IPS-18a (cell line): Measurements from ENCODE around the gene SYT7.

ENCODE experiments used
- H3K27ac ChIP-seq: one replicate; pipeline ENCODE4 v1.5.1; 2013; ENCODE audit warnings: low read length
- H3K27me3 ChIP-seq: one replicate; pipeline ENCODE4 v1.6.1; 2013; ENCODE audit warnings: mild to moderate bottlenecking, low read length; ENCODE audit not compliant: control insufficient read depth, insufficient read depth
- H3K36me3 ChIP-seq: one replicate; pipeline ENCODE4 v1.6.1; 2013; ENCODE audit warnings: low read depth, low read length; ENCODE audit not compliant: control insufficient read depth
- H3K4me1 ChIP-seq: one replicate; pipeline ENCODE4 v1.6.1; 2013; ENCODE audit warnings: low read depth, low read length; ENCODE audit not compliant: control insufficient read depth
- H3K4me3 ChIP-seq: one replicate; pipeline ENCODE4 v1.5.1; 2013; ENCODE audit warnings: low read length
- H3K9ac ChIP-seq: one replicate; pipeline ENCODE4 v1.6.1; 2013; ENCODE audit warnings: mild to moderate bottlenecking, low read length, moderate library complexity
- H3K9me3 ChIP-seq: one replicate; pipeline ENCODE4 v1.6.1; 2013; ENCODE audit warnings: low read depth, low read length; ENCODE audit not compliant: control insufficient read depth

The SYT7 gene

DNA sequence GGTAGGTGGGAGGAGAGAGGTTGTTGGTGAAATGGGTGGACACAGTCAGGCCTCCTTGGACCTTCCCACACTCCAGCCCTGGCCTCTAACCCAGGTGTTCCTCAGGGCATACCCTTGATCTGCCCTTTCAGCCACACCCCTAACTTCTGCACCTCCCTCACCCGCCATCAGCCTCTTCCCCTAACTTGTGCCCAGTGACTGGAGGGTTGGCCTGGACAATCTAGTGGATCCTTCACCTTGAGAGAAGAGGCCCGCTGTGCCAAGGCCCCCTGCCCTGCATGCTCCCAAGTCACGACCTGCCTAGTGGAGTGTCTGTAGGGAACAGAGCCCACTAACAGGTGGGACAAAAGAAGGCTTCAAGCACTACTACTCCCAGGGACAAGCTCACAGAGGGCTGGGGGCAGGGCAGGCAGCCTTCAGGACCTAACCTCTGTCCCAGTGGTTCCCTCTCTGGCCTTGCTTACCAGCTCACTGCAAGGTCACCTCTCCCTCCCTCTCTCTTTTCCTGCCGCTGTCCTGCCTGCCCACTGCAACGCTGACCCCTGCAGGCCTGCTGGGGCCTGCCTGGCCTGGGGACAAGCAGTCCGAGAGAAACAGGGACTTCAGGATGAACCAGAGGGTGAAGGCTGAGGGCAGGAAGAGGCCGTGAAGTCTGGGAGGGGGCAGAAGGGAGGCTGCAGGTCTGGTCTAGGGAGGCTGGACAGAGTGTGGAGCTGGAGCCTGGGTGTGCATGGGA, 3.3 kb downstream of the SYT7 start:
- Histone ChIP-seq H3K4me1 (peaks cover 22% of the 10 kb centered on the region), H3K4me3 (no peak overlapping the region), H3K36me3 (no peaks in the 10 kb centered on the region), H3K9ac (no peak overlapping the region), H3K9me3 (no peaks in the 10 kb centered on the region), H3K27me3 (peaks cover 33% of the 10 kb centered on the region), H3K27ac (no peak overlapping the region)

DNA sequence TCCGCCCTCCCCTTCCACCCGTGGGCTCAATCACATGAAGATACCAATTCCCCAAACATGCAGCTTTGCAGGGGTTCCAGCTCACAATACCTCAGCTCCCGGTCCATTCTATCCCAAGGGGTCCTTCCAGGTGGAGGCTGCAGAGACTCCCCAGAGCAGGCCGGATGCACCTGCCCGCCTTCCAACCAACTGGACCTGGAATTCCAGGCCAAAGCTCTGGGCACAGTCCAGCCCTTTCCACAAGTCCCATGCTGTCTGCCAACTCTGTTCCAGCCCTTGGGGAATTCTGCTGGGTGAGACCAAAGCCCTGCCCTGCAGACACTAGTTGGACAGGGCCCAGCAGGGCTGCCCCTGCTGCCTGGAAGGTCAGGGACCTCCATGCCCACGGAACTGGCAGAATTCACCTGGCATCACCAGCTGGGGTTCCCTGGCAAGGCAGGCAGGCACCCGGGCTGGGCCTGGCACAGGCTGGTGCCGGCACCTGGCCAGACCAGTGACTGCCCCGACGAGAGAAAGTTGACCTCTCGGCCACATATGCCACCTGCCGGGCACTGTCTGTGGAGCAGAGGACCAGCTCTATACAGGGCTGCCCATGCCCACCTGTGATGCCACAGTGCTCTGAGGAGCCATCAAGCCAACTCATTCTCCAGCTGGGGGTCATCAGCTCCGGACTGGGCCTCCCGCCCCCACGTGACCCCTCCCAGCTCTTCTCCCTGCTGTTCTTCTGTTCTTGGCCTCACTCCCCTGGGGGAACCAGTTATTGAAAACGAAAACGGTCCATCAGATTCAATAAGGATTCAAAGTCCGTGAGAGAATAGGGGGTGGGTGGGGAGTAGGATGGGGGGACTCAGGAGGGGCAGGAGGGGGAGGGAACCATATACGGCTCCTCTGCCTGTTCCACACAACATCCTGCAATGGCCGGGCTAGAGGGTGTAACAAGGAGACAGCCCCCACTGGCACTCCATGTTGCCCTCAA, 4.7 kb downstream of the SYT7 start:
- Histone ChIP-seq H3K27me3 (peaks cover 22% of the 10 kb centered on the region), H3K9me3 (no peaks in the 10 kb centered on the region), H3K36me3 (no peaks in the 10 kb centered on the region), H3K9ac (no peak overlapping the region), H3K4me3 (no peak overlapping the region), H3K4me1 (peaks cover 18% of the 10 kb centered on the region), H3K27ac (no peak overlapping the region)

GRCh38 chr11:61574611-61575010, 6.3 kb downstream of the SYT7 start:
- Histone ChIP-seq H3K27ac (no peak overlapping the region), H3K27me3 (peaks cover 12% of the 10 kb centered on the region), H3K36me3 (no peaks in the 10 kb centered on the region), H3K9me3 (no peaks in the 10 kb centered on the region), H3K4me3 (no peak overlapping the region), H3K4me1 (peaks cover 16% of the 10 kb centered on the region), H3K9ac (no peak overlapping the region)

DNA sequence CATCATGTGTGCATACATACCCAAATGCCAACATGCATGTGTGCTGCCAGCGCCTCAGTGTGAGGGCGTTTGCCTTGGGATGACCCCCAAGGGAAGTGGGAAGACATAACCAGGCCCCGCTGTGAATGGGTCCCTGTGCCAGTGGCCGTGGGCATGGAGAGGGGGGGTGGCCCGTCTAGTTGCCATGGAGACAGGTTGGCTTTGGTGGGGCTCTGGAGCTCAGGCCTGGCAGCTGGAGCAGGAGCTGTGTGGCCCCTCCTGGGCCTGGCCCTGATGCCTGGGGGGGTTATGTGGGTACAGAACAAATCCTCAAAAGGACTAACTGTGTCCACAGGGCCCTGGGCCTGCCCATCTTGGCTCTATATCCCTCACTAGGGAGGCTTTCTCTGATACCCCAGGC, 8.0 kb downstream of the SYT7 start:
- Histone ChIP-seq H3K4me3 (no peak overlapping the region), H3K9ac (no peak overlapping the region), H3K4me1 (peaks cover 10% of the 10 kb centered on the region), H3K27ac (no peak overlapping the region), H3K36me3 (no peaks in the 10 kb centered on the region), H3K27me3 (peaks cover 10% of the 10 kb centered on the region), H3K9me3 (no peaks in the 10 kb centered on the region)

- H3K27me3 ChIP-seq: peaks cover 12% of the 10 kb centered on the region
- H3K4me3 ChIP-seq: no peak overlapping the region
- no peak overlapping the region for H3K27ac ChIP-seq
- H3K4me1 ChIP-seq: peaks cover 4% of the 10 kb centered on the region
- no peak overlapping the region for H3K9ac ChIP-seq
- no peaks in the 10 kb centered on the region for H3K36me3 ChIP-seq
- H3K9me3 ChIP-seq: no peaks in the 10 kb centered on the region
Measured at GRCh38 chr11:61571869-61572268, 9.0 kb downstream of the SYT7 start.

GRCh38 chr11:61571337-61571736, 9.5 kb downstream of the SYT7 start:
- no peaks in the 10 kb centered on the region for H3K36me3 ChIP-seq
- no peak overlapping the region for H3K4me3 ChIP-seq
- no peak overlapping the region for H3K27ac ChIP-seq
- no peak overlapping the region for H3K9ac ChIP-seq
- H3K4me1 ChIP-seq: peaks cover 4% of the 10 kb centered on the region
- no peaks in the 10 kb centered on the region for H3K9me3 ChIP-seq
- H3K27me3 ChIP-seq: peaks cover 12% of the 10 kb centered on the region

DNA sequence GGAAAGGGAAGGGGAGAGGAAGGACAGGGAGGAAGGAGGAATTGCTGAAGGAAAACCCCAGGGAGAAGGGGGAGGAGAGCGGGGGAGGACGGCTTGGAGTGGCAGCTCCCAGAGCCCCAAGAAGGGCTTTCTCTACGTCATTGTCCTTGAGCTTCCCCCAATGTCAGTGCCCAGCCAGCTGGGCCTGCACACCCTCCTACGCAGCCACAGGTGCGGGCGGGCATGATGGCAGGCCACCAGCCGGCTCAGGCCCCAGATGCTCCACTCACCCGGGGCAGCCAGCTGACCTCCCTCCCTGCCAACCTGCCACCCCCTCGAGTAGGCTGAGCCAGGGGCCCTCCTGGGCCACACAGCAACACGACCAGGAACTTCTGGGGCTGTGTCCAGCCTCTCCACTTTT, 11.2 kb downstream of the SYT7 start:
- H3K9me3 ChIP-seq: no peaks in the 10 kb centered on the region
- H3K4me1 ChIP-seq: peaks cover 4% of the 10 kb centered on the region
- H3K27me3 ChIP-seq: peaks cover 12% of the 10 kb centered on the region
- no peaks in the 10 kb centered on the region for H3K36me3 ChIP-seq
- H3K4me3 ChIP-seq: no peak overlapping the region
- no peak overlapping the region for H3K9ac ChIP-seq
- H3K27ac ChIP-seq: no peak overlapping the region

DNA sequence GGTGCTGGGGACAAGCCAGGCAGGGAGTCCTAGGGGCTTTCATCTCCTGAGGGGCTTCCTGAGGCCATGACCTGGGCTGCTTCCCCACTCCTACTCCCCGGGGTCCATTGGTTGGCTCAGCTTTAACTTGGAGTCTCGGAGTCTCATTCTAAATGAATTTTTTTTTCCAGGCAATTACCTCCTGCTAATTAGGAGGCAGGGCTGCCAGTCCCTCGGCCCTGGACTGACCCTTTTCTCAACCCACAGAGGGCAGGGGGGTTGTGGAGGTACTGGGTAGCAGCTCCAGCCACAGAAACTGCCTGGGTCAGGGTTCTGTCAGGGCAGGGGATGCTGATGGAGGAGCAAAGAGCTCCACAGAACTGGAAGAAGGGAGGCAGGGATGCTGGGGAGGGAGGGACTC, 11.9 kb downstream of the SYT7 start:
- no peaks in the 10 kb centered on the region for H3K9me3 ChIP-seq
- H3K27ac ChIP-seq: no peak overlapping the region
- H3K36me3 ChIP-seq: no peaks in the 10 kb centered on the region
- no peak overlapping the region for H3K9ac ChIP-seq
- H3K27me3 ChIP-seq: peaks cover 12% of the 10 kb centered on the region
- H3K4me1 ChIP-seq: peaks cover 4% of the 10 kb centered on the region
- no peak overlapping the region for H3K4me3 ChIP-seq

DNA sequence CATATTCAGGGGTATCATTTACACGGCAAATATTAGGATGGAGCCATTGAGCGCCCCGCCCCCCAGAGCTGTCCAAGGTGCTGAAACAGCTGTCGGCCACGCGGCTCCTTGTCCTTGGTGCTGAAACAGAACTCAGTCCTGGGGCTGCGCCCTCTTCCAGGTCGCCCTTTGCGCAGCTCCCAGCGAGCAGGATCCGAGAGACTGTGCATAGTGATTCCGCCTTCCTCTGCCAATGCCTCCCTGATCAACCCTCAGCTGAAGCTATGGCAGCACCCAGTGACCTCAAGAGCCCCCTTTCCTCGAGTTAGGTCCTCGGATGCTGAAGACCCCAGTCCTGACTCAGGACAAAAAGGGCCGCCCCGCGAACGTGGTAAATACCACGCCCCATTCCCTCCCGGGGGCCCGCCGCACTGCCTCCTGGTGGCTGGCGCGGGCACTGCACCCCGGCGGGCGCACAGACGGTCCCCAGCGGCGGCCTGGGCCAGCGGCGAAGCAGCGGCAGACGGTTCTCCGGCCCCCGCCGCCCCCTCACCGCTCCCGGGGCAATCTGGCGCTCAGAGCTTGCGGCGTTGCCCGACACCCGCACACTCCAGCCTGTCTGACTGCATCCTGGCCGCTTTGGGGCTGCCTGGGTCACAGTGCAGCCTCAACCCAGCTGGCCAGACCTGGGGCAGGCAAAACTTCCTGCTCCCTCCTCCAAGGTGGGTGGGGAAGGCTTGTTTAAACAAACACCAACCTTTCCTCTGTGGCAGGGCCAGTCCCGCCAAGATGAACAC, 13.4 kb downstream of the SYT7 start:
- H3K4me1 ChIP-seq: peaks cover 4% of the 10 kb centered on the region
- no peak overlapping the region for H3K9ac ChIP-seq
- H3K36me3 ChIP-seq: no peaks in the 10 kb centered on the region
- H3K27ac ChIP-seq: no peak overlapping the region
- peak overlapping the region; percentile 16 for H3K4me3 ChIP-seq
- H3K9me3 ChIP-seq: no peaks in the 10 kb centered on the region
- peaks cover 12% of the 10 kb centered on the region for H3K27me3 ChIP-seq

GRCh38 chr11:61564936-61565696, 15.8 kb downstream of the SYT7 start:
- H3K9ac ChIP-seq: no peak overlapping the region
- peaks cover 4% of the 10 kb centered on the region for H3K4me1 ChIP-seq
- H3K27me3 ChIP-seq: peaks cover 12% of the 10 kb centered on the region
- H3K36me3 ChIP-seq: no peaks in the 10 kb centered on the region
- no peak overlapping the region for H3K27ac ChIP-seq
- H3K4me3 ChIP-seq: no peak overlapping the region
- no peaks in the 10 kb centered on the region for H3K9me3 ChIP-seq

- Histone ChIP-seq H3K4me1 (peaks cover 4% of the 10 kb centered on the region), H3K27ac (no peak overlapping the region), H3K9ac (no peak overlapping the region), H3K4me3 (no peak overlapping the region), H3K9me3 (no peaks in the 10 kb centered on the region), H3K36me3 (no peaks in the 10 kb centered on the region), H3K27me3 (peaks cover 10% of the 10 kb centered on the region)
Measured at GRCh38 chr11:61560751-61561150, 20.1 kb downstream of the SYT7 start.
